ENCODE measurements around the gene DMD.

Gene DMD

GRCh38 chrX:31580227-31580626 is 1631.1 kb downstream of the DMD start:
- TF ChIP-seq CTCF (IDR thresholded peaks at IDR 0.05; ENCODE audit: low read depth, low read length): no peak
- H3K4me3 ChIP-seq (ENCODE audit: low read depth, low read length): no peak overlapping the region

GRCh38 chrX:31572360-31572759 is 1639.0 kb downstream of the DMD start:
- no peak overlapping the region for H3K4me3 ChIP-seq (ENCODE audit: low read depth, low read length)
- no peak for TF ChIP-seq CTCF (IDR thresholded peaks at IDR 0.05; ENCODE audit: low read depth, low read length)

- TF ChIP-seq CTCF (IDR thresholded peaks at IDR 0.05; ENCODE audit: low read depth, low read length): no peak
- H3K4me3 ChIP-seq (ENCODE audit: low read depth, low read length): no peak overlapping the region
Observed at GRCh38 chrX:31570658-31571057, 1640.7 kb downstream of the DMD start.

- no peak for TF ChIP-seq CTCF (IDR thresholded peaks at IDR 0.05; ENCODE audit: low read depth, low read length)
- H3K4me3 ChIP-seq (ENCODE audit: low read depth, low read length): no peak overlapping the region
Observed at GRCh38 chrX:31563792-31564191, 1647.6 kb downstream of the DMD start.

- TF ChIP-seq CTCF (IDR thresholded peaks at IDR 0.05; ENCODE audit: low read depth, low read length): no peak
- no peak overlapping the region for H3K4me3 ChIP-seq (ENCODE audit: low read depth, low read length)
Observed at GRCh38 chrX:31555506-31555905, 1655.8 kb downstream of the DMD start.

- TF ChIP-seq CTCF (IDR thresholded peaks at IDR 0.05; ENCODE audit: low read depth, low read length): no peak
- H3K4me3 ChIP-seq (ENCODE audit: low read depth, low read length): no peak overlapping the region
Observed at GRCh38 chrX:31551913-31552312, 1659.4 kb downstream of the DMD start.

- no peak overlapping the region for H3K4me3 ChIP-seq (ENCODE audit: low read depth, low read length)
- TF ChIP-seq CTCF (IDR thresholded peaks at IDR 0.05; ENCODE audit: low read depth, low read length): no peak
Observed at GRCh38 chrX:31550158-31550557, 1661.2 kb downstream of the DMD start.

All from WI38 (cell line).